SKM-1 treated with dmso at 0.1 percent for 144 hours (cell line): ENCODE measurements around the gene CRYL1.

Experiments used
- DNase-seq: peaks from one replicate; lab custom pipeline; 2025; ENCODE audit not compliant: unreplicated experiment; lab: John Stamatoyannopoulos, UW

Gene CRYL1

GRCh38 chr13:20528452-20528851, 2.8 kb upstream of the CRYL1 start:
- DNase-seq: no peak

- DNase-seq: no peak
Observed at GRCh38 chr13:20526664-20527063, 1.0 kb upstream of the CRYL1 start.

GRCh38 chr13:20525144-20525600, 485 bp downstream of the CRYL1 start:
- no peak for DNase-seq

- no peak for DNase-seq
Observed at GRCh38 chr13:20521364-20522115, 4.1 kb downstream of the CRYL1 start.

- DNase-seq: no peak
Observed at GRCh38 chr13:20519875-20520274, 5.8 kb downstream of the CRYL1 start.

GRCh38 chr13:20518660-20519100, 7.0 kb downstream of the CRYL1 start:
- no peak for DNase-seq

GRCh38 chr13:20514866-20515265, 10.8 kb downstream of the CRYL1 start:
- DNase-seq: no peak

GRCh38 chr13:20513466-20513995, 12.1 kb downstream of the CRYL1 start:
- DNase-seq: no peak

GRCh38 chr13:20512042-20512683, 13.5 kb downstream of the CRYL1 start:
- no peak for DNase-seq

GRCh38 chr13:20506696-20507095, 19.0 kb downstream of the CRYL1 start:
- no peak for DNase-seq

- no peak for DNase-seq
Observed at GRCh38 chr13:20505405-20506366, 20.0 kb downstream of the CRYL1 start.

GRCh38 chr13:20503088-20504083, 22.3 kb downstream of the CRYL1 start:
- DNase-seq: no peak

GRCh38 chr13:20501592-20501991, 24.1 kb downstream of the CRYL1 start:
- no peak for DNase-seq

GRCh38 chr13:20501120-20501519, 24.5 kb downstream of the CRYL1 start:
- DNase-seq: peak; percentile 7

GRCh38 chr13:20499986-20500385, 25.7 kb downstream of the CRYL1 start:
- no peak for DNase-seq

GRCh38 chr13:20498659-20499058, 27.0 kb downstream of the CRYL1 start:
- no peak for DNase-seq

GRCh38 chr13:20498129-20498528, 27.5 kb downstream of the CRYL1 start:
- DNase-seq: no peak

- DNase-seq: no peak
Observed at GRCh38 chr13:20497006-20497775, 28.5 kb downstream of the CRYL1 start.
